Measurements from ENCODE around the gene ERH.

DNA sequence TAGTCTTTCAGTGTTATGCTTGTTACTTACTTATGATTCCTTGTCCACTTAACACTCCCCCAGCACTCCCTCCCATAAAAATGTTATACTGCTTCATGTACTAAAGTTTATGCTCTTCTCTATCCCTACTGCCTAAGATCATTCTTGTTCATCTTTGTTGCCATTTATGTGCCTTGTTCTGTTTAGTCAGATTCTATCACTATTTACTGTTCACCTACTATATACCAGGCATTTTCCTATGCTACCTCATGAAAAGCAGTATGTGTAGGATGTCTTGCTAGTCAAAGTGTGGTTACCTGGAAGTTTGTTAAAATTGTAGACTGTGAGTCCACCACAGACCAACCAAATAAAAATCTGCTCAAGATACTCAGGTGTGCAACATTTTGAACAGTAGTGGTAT is 23.9 kb downstream of the ERH start:
- TF ChIP-seq, protein P1, sequence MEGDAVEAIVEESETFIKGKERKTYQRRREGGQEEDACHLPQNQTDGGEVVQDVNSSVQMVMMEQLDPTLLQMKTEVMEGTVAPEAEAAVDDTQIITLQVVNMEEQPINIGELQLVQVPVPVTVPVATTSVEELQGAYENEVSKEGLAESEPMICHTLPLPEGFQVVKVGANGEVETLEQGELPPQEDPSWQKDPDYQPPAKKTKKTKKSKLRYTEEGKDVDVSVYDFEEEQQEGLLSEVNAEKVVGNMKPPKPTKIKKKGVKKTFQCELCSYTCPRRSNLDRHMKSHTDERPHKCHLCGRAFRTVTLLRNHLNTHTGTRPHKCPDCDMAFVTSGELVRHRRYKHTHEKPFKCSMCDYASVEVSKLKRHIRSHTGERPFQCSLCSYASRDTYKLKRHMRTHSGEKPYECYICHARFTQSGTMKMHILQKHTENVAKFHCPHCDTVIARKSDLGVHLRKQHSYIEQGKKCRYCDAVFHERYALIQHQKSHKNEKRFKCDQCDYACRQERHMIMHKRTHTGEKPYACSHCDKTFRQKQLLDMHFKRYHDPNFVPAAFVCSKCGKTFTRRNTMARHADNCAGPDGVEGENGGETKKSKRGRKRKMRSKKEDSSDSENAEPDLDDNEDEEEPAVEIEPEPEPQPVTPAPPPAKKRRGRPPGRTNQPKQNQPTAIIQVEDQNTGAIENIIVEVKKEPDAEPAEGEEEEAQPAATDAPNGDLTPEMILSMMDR (IDR thresholded peaks at IDR 0.05; ENCODE audit: low read length) = no peak
- TF ChIP-seq EZH2 (optimal IDR thresholded peaks at IDR 0.05; ENCODE audit: low read depth, low read length) (no peak), EZH2phosphoT487 (IDR thresholded peaks at IDR 0.05; ENCODE audit: low read length) (no peak)

All from MM.1S (cell line).